Neural cell (in vitro differentiated cells): ENCODE data around the gene MYL7. TPM values are rescaled to one million over a fixed set of nuclear protein-coding genes. Genes with fewer than 3 reads are reported as not detected.

Experiments used
- H2AFZ ChIP-seq: fragments of 200-600, 300-800 bp; sonication (generic), shearing (Covaris generic); 2 replicates; pipeline ENCODE4 v1.6.0; 2014; ENCODE audit warnings: low read depth, mild to moderate bottlenecking, antibody characterized with exemption, low read length, moderate library complexity
- H3F3A ChIP-seq: fragments of 200-600 bp; shearing (Covaris generic); 2 replicates; pipeline ENCODE4 v1.6.1; 2016; ENCODE audit warnings: mild to moderate bottlenecking, moderate library complexity, mixed read lengths, antibody characterized with exemption, low read length; ENCODE audit not compliant: insufficient read depth, poor library complexity, severe bottlenecking
- H3K27ac ChIP-seq: fragments of 200-600, 300-800 bp; sonication (generic), shearing (Covaris generic); 2 replicates; pipeline ENCODE4 v1.5.1; 2014; ENCODE audit warnings: mild to moderate bottlenecking, low read length, moderate library complexity
- H3K27me3 ChIP-seq: fragments of 300-800, 200-600 bp; sonication (generic), shearing (Covaris generic); 2 replicates; pipeline ENCODE4 v1.6.0; 2014; ENCODE audit warnings: mild to moderate bottlenecking, low read depth, low read length, moderate library complexity; ENCODE audit not compliant: insufficient read depth
- H3K36me3 ChIP-seq: fragments of 300-800, 200-600 bp; sonication (generic), shearing (Covaris generic); 2 replicates; pipeline ENCODE4 v1.5.1; 2014; ENCODE audit warnings: mild to moderate bottlenecking, antibody characterized with exemption, low read length, moderate library complexity; ENCODE audit not compliant: insufficient read depth
- H3K4me2 ChIP-seq: fragments of 300-800, 200-600 bp; sonication (generic), shearing (Covaris generic); 2 replicates; pipeline ENCODE4 v1.6.0; 2014; ENCODE audit warnings: mild to moderate bottlenecking, low read length
- H3K4me3 ChIP-seq: fragments of 300-800, 200-600 bp; sonication (generic), shearing (Covaris generic); 2 replicates; pipeline ENCODE4 v1.5.1; 2014; ENCODE audit warnings: mild to moderate bottlenecking, low read length, moderate library complexity
- H3K79me2 ChIP-seq: fragments of 200-600 bp; shearing (Covaris generic); replicated peaks from 2 replicates; pipeline ENCODE4 v1.6.0; 2014; ENCODE audit warnings: mild to moderate bottlenecking, low read length, moderate library complexity; ENCODE audit not compliant: insufficient read depth
- H3K9ac ChIP-seq: fragments of 300-800, 200-600 bp; sonication (generic), shearing (Covaris generic); 2 replicates; pipeline ENCODE4 v1.6.1; 2016; ENCODE audit warnings: mild to moderate bottlenecking, low read length, mixed read lengths
- H3K9me2 ChIP-seq: fragments of 200-600 bp; shearing (Covaris generic); 2 replicates; pipeline ENCODE4 v1.6.1; 2016; ENCODE audit warnings: mild to moderate bottlenecking, low read length, mixed read lengths; ENCODE audit not compliant: insufficient read depth
- H3K9me3 ChIP-seq: fragments of 200-600, 300-800 bp; sonication (generic), shearing (Covaris generic); 2 replicates; pipeline ENCODE4 v1.6.1; 2016; ENCODE audit warnings: mild to moderate bottlenecking, mixed run types, low read length, moderate library complexity, mixed read lengths
- H4K20me1 ChIP-seq: fragments of 200-600 bp; shearing (Covaris generic); 2 replicates; pipeline ENCODE4 v1.6.1; 2016; ENCODE audit warnings: mild to moderate bottlenecking, mixed run types; ENCODE audit not compliant: insufficient read depth
- CTCF ChIP-seq: fragments of 450-650 bp; IDR thresholded peaks from 2 replicates; pipeline ENCODE4 v1.5.1; 2014; ENCODE audit warnings: antibody characterized with exemption, mild to moderate bottlenecking, moderate library complexity; ENCODE audit not compliant: poor library complexity, severe bottlenecking
- EP300 ChIP-seq: fragments of 450-650 bp; conservative IDR thresholded peaks from 2 replicates; pipeline ENCODE4 v1.6.1; 2014; ENCODE audit warnings: antibody characterized with exemption, mild to moderate bottlenecking, moderate library complexity; ENCODE audit not compliant: poor library complexity, severe bottlenecking
- EZH2 ChIP-seq: fragments of 200-600, 300-800 bp; shearing (Covaris generic), sonication (generic); IDR thresholded peaks from 2 replicates; pipeline ENCODE4 v1.6.1; 2014; ENCODE audit warnings: antibody characterized with exemption, low read length, borderline replicate concordance, mild to moderate bottlenecking; ENCODE audit not compliant: insufficient read depth, poor library complexity, severe bottlenecking
- MXI1 ChIP-seq: fragments of 450-650 bp; conservative IDR thresholded peaks from 2 replicates; pipeline ENCODE4 v1.6.1; 2014; ENCODE audit warnings: antibody characterized with exemption, mild to moderate bottlenecking; ENCODE audit not compliant: poor library complexity, severe bottlenecking
- POLR2AphosphoS5 ChIP-seq: IDR thresholded peaks from 2 replicates; pipeline ENCODE4 v1.6.1; 2012
- RAD21 ChIP-seq: fragments of 450-650 bp; conservative IDR thresholded peaks from 2 replicates; pipeline ENCODE4 v1.6.1; 2014; ENCODE audit warnings: antibody characterized with exemption, mild to moderate bottlenecking, moderate library complexity
- SMC3 ChIP-seq: fragments of 450-650 bp; conservative IDR thresholded peaks from 2 replicates; pipeline ENCODE4 v1.6.1; 2014; ENCODE audit warnings: antibody characterized with exemption, mild to moderate bottlenecking, moderate library complexity; ENCODE audit not compliant: poor library complexity
- TAF1 ChIP-seq: IDR thresholded peaks from 2 replicates; pipeline ENCODE4 v1.6.1; 2012; ENCODE audit warnings: low read depth
- polyA plus RNA-seq: library from polyadenylated mRNA; depleted of rRNA; stranded (reverse); fragments of >200 nt; gene quantifications from 2 replicates; pipeline ENCODE4 v1.2.3, GENCODE V29; 2014
- TF ChIP-seq, protein P1 (sequence below): IDR thresholded peaks from 2 replicates; pipeline ENCODE4 v1.6.1; 2012; ENCODE audit warnings: borderline replicate concordance

The MYL7 gene
- polyA plus RNA-seq, 1 donor from 2014 or later = 0.76 TPM

- no peak overlapping the region for H3K27ac ChIP-seq
- no peak overlapping the region for H3K4me3 ChIP-seq
- no peak overlapping the region for H3K4me2 ChIP-seq
- no peaks in the 10 kb centered on the region for H4K20me1 ChIP-seq
- H3K79me2 ChIP-seq = no peaks in the 10 kb centered on the region
- no peaks in the 10 kb centered on the region for H3K9me3 ChIP-seq
- no peak for TF ChIP-seq CTCF
- TF ChIP-seq MXI1 = no peak
- no peak for TF ChIP-seq EZH2
- TF ChIP-seq RAD21 = no peak
- no peak for TF ChIP-seq TAF1
- TF ChIP-seq EP300 = no peak
- TF ChIP-seq SMC3 = no peak
- TF ChIP-seq, protein P1, sequence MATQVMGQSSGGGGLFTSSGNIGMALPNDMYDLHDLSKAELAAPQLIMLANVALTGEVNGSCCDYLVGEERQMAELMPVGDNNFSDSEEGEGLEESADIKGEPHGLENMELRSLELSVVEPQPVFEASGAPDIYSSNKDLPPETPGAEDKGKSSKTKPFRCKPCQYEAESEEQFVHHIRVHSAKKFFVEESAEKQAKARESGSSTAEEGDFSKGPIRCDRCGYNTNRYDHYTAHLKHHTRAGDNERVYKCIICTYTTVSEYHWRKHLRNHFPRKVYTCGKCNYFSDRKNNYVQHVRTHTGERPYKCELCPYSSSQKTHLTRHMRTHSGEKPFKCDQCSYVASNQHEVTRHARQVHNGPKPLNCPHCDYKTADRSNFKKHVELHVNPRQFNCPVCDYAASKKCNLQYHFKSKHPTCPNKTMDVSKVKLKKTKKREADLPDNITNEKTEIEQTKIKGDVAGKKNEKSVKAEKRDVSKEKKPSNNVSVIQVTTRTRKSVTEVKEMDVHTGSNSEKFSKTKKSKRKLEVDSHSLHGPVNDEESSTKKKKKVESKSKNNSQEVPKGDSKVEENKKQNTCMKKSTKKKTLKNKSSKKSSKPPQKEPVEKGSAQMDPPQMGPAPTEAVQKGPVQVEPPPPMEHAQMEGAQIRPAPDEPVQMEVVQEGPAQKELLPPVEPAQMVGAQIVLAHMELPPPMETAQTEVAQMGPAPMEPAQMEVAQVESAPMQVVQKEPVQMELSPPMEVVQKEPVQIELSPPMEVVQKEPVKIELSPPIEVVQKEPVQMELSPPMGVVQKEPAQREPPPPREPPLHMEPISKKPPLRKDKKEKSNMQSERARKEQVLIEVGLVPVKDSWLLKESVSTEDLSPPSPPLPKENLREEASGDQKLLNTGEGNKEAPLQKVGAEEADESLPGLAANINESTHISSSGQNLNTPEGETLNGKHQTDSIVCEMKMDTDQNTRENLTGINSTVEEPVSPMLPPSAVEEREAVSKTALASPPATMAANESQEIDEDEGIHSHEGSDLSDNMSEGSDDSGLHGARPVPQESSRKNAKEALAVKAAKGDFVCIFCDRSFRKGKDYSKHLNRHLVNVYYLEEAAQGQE = no peak
- no peak for TF ChIP-seq POLR2AphosphoS5
- peaks cover 19% of the 10 kb centered on the region for H3K27me3 ChIP-seq
- H2AFZ ChIP-seq = no peak overlapping the region
- no peak overlapping the region for H3K9ac ChIP-seq
- no peaks in the 10 kb centered on the region for H3F3A ChIP-seq
- no peaks in the 10 kb centered on the region for H3K9me2 ChIP-seq
- H3K36me3 ChIP-seq = no peaks in the 10 kb centered on the region
These were observed 35.3 kb downstream of the MYL7 start for GRCh38 chr7:44105832-44106231.

- H3F3A ChIP-seq = no peaks in the 10 kb centered on the region
- no peaks in the 10 kb centered on the region for H3K9me2 ChIP-seq
- no peaks in the 10 kb centered on the region for H4K20me1 ChIP-seq
- TF ChIP-seq, protein P1 = no peak
- no peak for TF ChIP-seq RAD21
- TF ChIP-seq EZH2 = no peak
- no peak for TF ChIP-seq EP300
- no peak for TF ChIP-seq POLR2AphosphoS5
- no peak for TF ChIP-seq MXI1
- no peak for TF ChIP-seq CTCF
- TF ChIP-seq SMC3 = no peak
- no peak for TF ChIP-seq TAF1
- no peaks in the 10 kb centered on the region for H3K9me3 ChIP-seq
- no peaks in the 10 kb centered on the region for H3K79me2 ChIP-seq
- H2AFZ ChIP-seq = no peak overlapping the region
- H3K4me2 ChIP-seq = no peak overlapping the region
- H3K27me3 ChIP-seq = peaks cover 19% of the 10 kb centered on the region
- no peak overlapping the region for H3K27ac ChIP-seq
- no peak overlapping the region for H3K9ac ChIP-seq
- no peak overlapping the region for H3K4me3 ChIP-seq
- H3K36me3 ChIP-seq = no peaks in the 10 kb centered on the region
These were observed 36.0 kb downstream of the MYL7 start for GRCh38 chr7:44104860-44105771.
